Bronchial epithelial cell (primary cell): ENCODE results near the gene BMERB1. TPM values are rescaled to one million over a fixed set of nuclear protein-coding genes. Genes with fewer than 3 reads are reported as not detected.

Source experiments
- DNase-seq: peaks from one replicate; pipeline ENCODE4 v3.0.0-alpha.2; 2010; ENCODE audit warnings: low read depth
- FAIRE-seq: peaks from 2 replicates; lab custom pipeline; 2011; peaks lifted over from hg19 to GRCh38; lab: Jason Lieb, UNC
- H3K27me3 ChIP-seq: 2 replicates; pipeline ENCODE4 v1.5.1; 2011; ENCODE audit warnings: low read length; ENCODE audit not compliant: control insufficient read depth, insufficient read depth
- H3K36me3 ChIP-seq: 2 replicates; pipeline ENCODE4 v1.5.1; 2011; ENCODE audit warnings: low read length; ENCODE audit not compliant: control insufficient read depth, insufficient read depth
- H3K4me3 ChIP-seq: 2 replicates; pipeline ENCODE4 v1.5.1; 2011; ENCODE audit warnings: mild to moderate bottlenecking, low read depth, low read length, control low read depth
- CTCF ChIP-seq: IDR thresholded peaks from 2 replicates; pipeline ENCODE4 v1.5.1; 2011; ENCODE audit warnings: mild to moderate bottlenecking, moderate library complexity, low read length, control low read depth, inconsistent platforms; ENCODE audit not compliant: insufficient read depth, severe bottlenecking
- total RNA-seq: library from RNA; depleted of rRNA; stranded (reverse); fragments of >200 nt; gene quantifications from 2 replicates; pipeline ENCODE4 v1.2.1, GENCODE V29; 2014

Gene BMERB1
- total RNA-seq, 1 donor from 2014 or later: 8.4 TPM

GRCh38 chr16:15523092-15523541, 88.7 kb downstream of the BMERB1 start:
- TF ChIP-seq CTCF: peak; percentile 23
- H3K27me3 ChIP-seq: no peaks in the 10 kb centered on the region
- no peaks in the 10 kb centered on the region for H3K36me3 ChIP-seq
- DNase-seq (no peak), FAIRE-seq (no peak)
- H3K4me3 ChIP-seq: no peak overlapping the region

- no peak for TF ChIP-seq CTCF
- H3K36me3 ChIP-seq: no peaks in the 10 kb centered on the region
- H3K27me3 ChIP-seq: no peaks in the 10 kb centered on the region
- DNase-seq (no peak), FAIRE-seq (no peak)
- H3K4me3 ChIP-seq: no peak overlapping the region
These were observed 89.6 kb downstream of the BMERB1 start for GRCh38 chr16:15523939-15524338.

- no peak for FAIRE-seq
- H3K4me3 ChIP-seq: no peak overlapping the region
- TF ChIP-seq CTCF: no peak
These were observed 90.6 kb downstream of the BMERB1 start for GRCh38 chr16:15524966-15525365.

GRCh38 chr16:15526097-15526496, 91.7 kb downstream of the BMERB1 start:
- Histone ChIP-seq H3K4me3 (no peak overlapping the region), H3K27me3 (no peaks in the 10 kb centered on the region), H3K36me3 (no peaks in the 10 kb centered on the region)
- FAIRE-seq (no peak), DNase-seq (no peak)
- TF ChIP-seq CTCF: no peak

More at GRCh38 chr16:15524966-15525365, 90.6 kb downstream of the BMERB1 start:
- H3K36me3 ChIP-seq: no peaks in the 10 kb centered on the region
- no peaks in the 10 kb centered on the region for H3K27me3 ChIP-seq
- DNase-seq: no peak

GRCh38 chr16:15526731-15527130, 92.3 kb downstream of the BMERB1 start:
- DNase-seq (no peak), FAIRE-seq (no peak)
- no peaks in the 10 kb centered on the region for H3K36me3 ChIP-seq
- no peaks in the 10 kb centered on the region for H3K27me3 ChIP-seq
- H3K4me3 ChIP-seq: no peak overlapping the region
- TF ChIP-seq CTCF: no peak

DNA sequence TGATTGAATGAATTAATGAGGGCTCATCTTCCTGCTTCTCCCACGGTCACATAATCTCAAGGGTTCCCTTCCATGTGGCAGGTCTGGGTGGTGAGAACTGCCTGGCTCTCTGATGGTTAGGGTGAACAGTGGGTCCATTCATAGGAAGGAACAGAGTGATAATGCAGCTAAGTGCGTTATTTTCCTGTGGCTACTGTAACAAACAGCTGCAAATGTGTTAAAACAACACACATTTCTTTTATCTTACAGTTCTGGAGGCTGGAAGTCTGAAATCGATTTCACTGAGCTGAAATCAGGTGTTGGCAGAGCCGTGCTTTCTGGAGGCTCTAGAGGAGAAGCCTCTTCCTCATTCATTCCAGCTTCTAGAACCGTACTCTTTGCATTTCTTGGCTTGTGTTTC, 95.3 kb downstream of the BMERB1 start:
- FAIRE-seq (no peak), DNase-seq (no peak)
- Histone ChIP-seq H3K36me3 (no peaks in the 10 kb centered on the region), H3K27me3 (no peaks in the 10 kb centered on the region), H3K4me3 (no peak overlapping the region)
- no peak for TF ChIP-seq CTCF
